ENCODE results near the gene NT5C. TPM values are rescaled to one million over a fixed set of nuclear protein-coding genes. Genes with fewer than 3 reads are reported as not detected.
A peak's percentile ranks its signal among the peaks of the same experiment; 100 is the strongest.

The NT5C gene
- total RNA-seq, 1 experiment from 2014 or later = 115 TPM

- TF ChIP-seq, protein P1, sequence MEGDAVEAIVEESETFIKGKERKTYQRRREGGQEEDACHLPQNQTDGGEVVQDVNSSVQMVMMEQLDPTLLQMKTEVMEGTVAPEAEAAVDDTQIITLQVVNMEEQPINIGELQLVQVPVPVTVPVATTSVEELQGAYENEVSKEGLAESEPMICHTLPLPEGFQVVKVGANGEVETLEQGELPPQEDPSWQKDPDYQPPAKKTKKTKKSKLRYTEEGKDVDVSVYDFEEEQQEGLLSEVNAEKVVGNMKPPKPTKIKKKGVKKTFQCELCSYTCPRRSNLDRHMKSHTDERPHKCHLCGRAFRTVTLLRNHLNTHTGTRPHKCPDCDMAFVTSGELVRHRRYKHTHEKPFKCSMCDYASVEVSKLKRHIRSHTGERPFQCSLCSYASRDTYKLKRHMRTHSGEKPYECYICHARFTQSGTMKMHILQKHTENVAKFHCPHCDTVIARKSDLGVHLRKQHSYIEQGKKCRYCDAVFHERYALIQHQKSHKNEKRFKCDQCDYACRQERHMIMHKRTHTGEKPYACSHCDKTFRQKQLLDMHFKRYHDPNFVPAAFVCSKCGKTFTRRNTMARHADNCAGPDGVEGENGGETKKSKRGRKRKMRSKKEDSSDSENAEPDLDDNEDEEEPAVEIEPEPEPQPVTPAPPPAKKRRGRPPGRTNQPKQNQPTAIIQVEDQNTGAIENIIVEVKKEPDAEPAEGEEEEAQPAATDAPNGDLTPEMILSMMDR (IDR thresholded peaks at IDR 0.05 in 2 of 3, conservative IDR thresholded peaks at IDR 0.05 in 1 of 3; ENCODE audit: borderline replicate concordance in 1 of 3, insufficient read depth in 1 of 3, low read depth in 2 of 3, low read length in 2 of 3) = no peak
- TF ChIP-seq ZNF274 (IDR thresholded peaks at IDR 0.05; ENCODE audit: low read depth, low read length) = no peak
Observed at GRCh38 chr17:75087558-75088453, 43.7 kb downstream of the NT5C start, which contains the start of gene SLC16A5 (continued).

DNA sequence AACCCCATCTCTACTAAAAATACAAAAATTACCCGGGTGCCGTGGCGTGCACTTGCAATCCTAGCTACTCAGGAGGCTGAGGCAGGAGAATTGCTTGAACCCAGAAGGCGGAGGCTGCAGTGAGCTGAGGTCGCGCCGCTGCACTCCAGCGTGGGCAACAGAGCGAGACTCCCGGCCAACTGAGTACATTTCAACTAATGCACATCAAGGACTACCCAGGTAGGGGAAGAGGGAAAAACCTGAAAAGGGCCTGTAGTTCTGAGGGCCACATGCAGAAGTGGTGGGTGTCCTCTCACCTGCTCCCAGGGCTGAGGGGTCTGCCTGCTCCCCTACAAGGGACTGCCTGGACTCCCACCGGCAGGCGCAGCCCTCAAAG lies 44.4 kb downstream of the NT5C start:
- no peak for TF ChIP-seq FOSL1 (IDR thresholded peaks at IDR 0.05; ENCODE audit: low read depth)
- TF ChIP-seq EZH2 (IDR thresholded peaks at IDR 0.05) = no peak
- TF ChIP-seq, protein P2, sequence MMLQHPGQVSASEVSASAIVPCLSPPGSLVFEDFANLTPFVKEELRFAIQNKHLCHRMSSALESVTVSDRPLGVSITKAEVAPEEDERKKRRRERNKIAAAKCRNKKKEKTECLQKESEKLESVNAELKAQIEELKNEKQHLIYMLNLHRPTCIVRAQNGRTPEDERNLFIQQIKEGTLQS (IDR thresholded peaks at IDR 0.05) = no peak
- no peak for TF ChIP-seq CBX3 (IDR thresholded peaks at IDR 0.05; ENCODE audit: low read depth)
- no peak for TF ChIP-seq EZH2phosphoT487 (IDR thresholded peaks at IDR 0.05; ENCODE audit: borderline replicate concordance)
- no peak for TF ChIP-seq ZFX (IDR thresholded peaks at IDR 0.05)
- TF ChIP-seq ELF1 (IDR thresholded peaks at IDR 0.05; ENCODE audit: borderline replicate concordance, low read depth) = no peak
- TF ChIP-seq, protein P3, sequence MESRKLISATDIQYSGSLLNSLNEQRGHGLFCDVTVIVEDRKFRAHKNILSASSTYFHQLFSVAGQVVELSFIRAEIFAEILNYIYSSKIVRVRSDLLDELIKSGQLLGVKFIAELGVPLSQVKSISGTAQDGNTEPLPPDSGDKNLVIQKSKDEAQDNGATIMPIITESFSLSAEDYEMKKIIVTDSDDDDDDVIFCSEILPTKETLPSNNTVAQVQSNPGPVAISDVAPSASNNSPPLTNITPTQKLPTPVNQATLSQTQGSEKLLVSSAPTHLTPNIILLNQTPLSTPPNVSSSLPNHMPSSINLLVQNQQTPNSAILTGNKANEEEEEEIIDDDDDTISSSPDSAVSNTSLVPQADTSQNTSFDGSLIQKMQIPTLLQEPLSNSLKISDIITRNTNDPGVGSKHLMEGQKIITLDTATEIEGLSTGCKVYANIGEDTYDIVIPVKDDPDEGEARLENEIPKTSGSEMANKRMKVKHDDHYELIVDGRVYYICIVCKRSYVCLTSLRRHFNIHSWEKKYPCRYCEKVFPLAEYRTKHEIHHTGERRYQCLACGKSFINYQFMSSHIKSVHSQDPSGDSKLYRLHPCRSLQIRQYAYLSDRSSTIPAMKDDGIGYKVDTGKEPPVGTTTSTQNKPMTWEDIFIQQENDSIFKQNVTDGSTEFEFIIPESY (IDR thresholded peaks at IDR 0.05; ENCODE audit: extremely low read depth, insufficient replicate concordance, low read length) = no peak
- no peak for TF ChIP-seq SRF (IDR thresholded peaks at IDR 0.05; ENCODE audit: low read depth)
- peaks cover 42% of the 10 kb centered on the region for H3K79me2 ChIP-seq (ENCODE audit: insufficient read depth, low read length)
- POLR2A ChIA-PET = interaction anchor here (1.0 to 2.1 kb wide), 14 partner anchors 9 to 184 kb away, joined by 3 to 21 read pairs (median 6); partner anchors contain the start of genes ARMC7 and MIF4GD
- H3K27me3 ChIP-seq (ENCODE audit: insufficient read depth, low read length) = no peaks in the 10 kb centered on the region
- H3K4me3 ChIP-seq (replicated peaks in 1 of 2; ENCODE audit: low read depth in 1 of 2, low read length in 2 of 2) = peak overlapping the region; percentile 76 to 83
- H3K9me2 ChIP-seq (ENCODE audit: insufficient read depth) = no peaks in the 10 kb centered on the region
- H3K4me2 ChIP-seq (ENCODE audit: low read length) = peak overlapping the region; percentile 92
- no peak overlapping the region for H2AFZ ChIP-seq (ENCODE audit: low read depth, low read length, poor library complexity, severe bottlenecking)
- peak overlapping the region; percentile 99 for H3K27ac ChIP-seq (ENCODE audit: low read depth, low read length)
- RAD21 ChIA-PET (ENCODE audit: low non-redundant PET in 1 of 2, low total read pairs in 2 of 2, uncharacterized antibody in 2 of 2, unreplicated experiment in 2 of 2) = interaction anchor here (1.0 to 1.3 kb wide), 4 partner anchors 9 to 52 kb away, joined by 3 read pairs; no protein-coding TSS in a partner anchor
- peaks cover 74 to 89% of the 10 kb centered on the region in 2 experiments for H3K4me1 ChIP-seq (ENCODE audit: control insufficient read depth in 1 of 2, insufficient read depth in 2 of 2, low read length in 2 of 2)
- ATAC-seq (peak; percentile 15), DNase-seq (ENCODE audit: low read depth, low spot score) (no peak)
- BruUV-seq (replicated peaks) = no TSS peak
- no peaks in the 10 kb centered on the region for H4K20me1 ChIP-seq (ENCODE audit: insufficient read depth)
- H3K36me3 ChIP-seq (ENCODE audit: control insufficient read depth in 1 of 2, insufficient read depth in 2 of 2, low read length in 2 of 2) = no peaks in the 10 kb centered on the region; a peak in 1 of 4 replicates
- H3K9me3 ChIP-seq (ENCODE audit: control insufficient read depth in 1 of 2, insufficient read depth in 1 of 2, low read depth in 1 of 2, low read length in 2 of 2) = no peaks in the 10 kb centered on the region
- peak overlapping the region; percentile 97 for H3K9ac ChIP-seq (ENCODE audit: low read length)
- intact Hi-C loops (cut with micrococcal nuclease) = loop anchor here (1.0 kb wide), 1 partner anchor 9 kb away; no protein-coding TSS in a partner anchor
- CTCF ChIA-PET = interaction anchor here (0.6 to 2.6 kb wide), 10 partner anchors 8 to 125 kb away, joined by 3 to 12 read pairs (median 4); partner anchors contain the start of gene NT5C

Measured in HCT116 (cell line).